ENCODE measurements around the gene SRRM1. TPM values are rescaled to one million over a fixed set of nuclear protein-coding genes. Genes with fewer than 3 reads are reported as not detected.

The SRRM1 gene
- total RNA-seq, 4 donors from 2014 or later = 106 to 164 (median 152) TPM

GRCh38 chr1:24654010-24654409, 10.9 kb downstream of the SRRM1 start:
- Histone ChIP-seq H3K4me1 (no peaks in the 10 kb centered on the region), H3K27ac (no peak overlapping the region), H3K36me3 (peaks cover 17 to 100% (median 62%) of the 10 kb centered on the region in 3 donors), H3K4me3 (no peak overlapping the region), H3K9me3 (no peaks in the 10 kb centered on the region), H3K27me3 (no peaks in the 10 kb centered on the region)
- DNase-seq (ENCODE audit: low spot score in 2 of 2) = no peak
- WGBS, 2 donors = 93 to 97% methylated on average over 3 of the region's 3 CpGs
- TF ChIP-seq POLR2A (IDR thresholded peaks at IDR 0.05) = no peak
- TF ChIP-seq CTCF (IDR thresholded peaks at IDR 0.05) = no peak

- DNase-seq (ENCODE audit: low spot score in 2 of 2) = no peak
- TF ChIP-seq EP300 (IDR thresholded peaks at IDR 0.05) (no peak), POLR2A (IDR thresholded peaks at IDR 0.05) (no peak), CTCF (IDR thresholded peaks at IDR 0.05) (no peak)
- peaks cover 14 to 96% (median 49%) of the 10 kb centered on the region in 3 donors for H3K36me3 ChIP-seq
- no peak overlapping the region for H3K27ac ChIP-seq
- peaks cover 0 to 2% (median 0%) of the 10 kb centered on the region in 4 donors for H3K4me1 ChIP-seq
- H3K27me3 ChIP-seq = no peaks in the 10 kb centered on the region
- no peaks in the 10 kb centered on the region for H3K9me3 ChIP-seq
- WGBS, 2 donors = 93 to 97% methylated on average over 1 of the region's 1 CpG
- H3K4me3 ChIP-seq = no peak overlapping the region
Observed at GRCh38 chr1:24656046-24656445, 12.9 kb downstream of the SRRM1 start.

GRCh38 chr1:24657781-24658180, 14.7 kb downstream of the SRRM1 start:
- Histone ChIP-seq H3K27me3 (no peaks in the 10 kb centered on the region), H3K27ac (no peak overlapping the region), H3K36me3 (peaks cover 9 to 96% (median 55%) of the 10 kb centered on the region in 3 donors), H3K4me3 (no peak overlapping the region), H3K4me1 (peaks cover 0 to 2% (median 0%) of the 10 kb centered on the region in 4 donors), H3K9me3 (no peaks in the 10 kb centered on the region)
- DNase-seq (ENCODE audit: low spot score in 2 of 2) = no peak
- TF ChIP-seq CTCF (IDR thresholded peaks at IDR 0.05) = no peak
- no peak for TF ChIP-seq EP300 (IDR thresholded peaks at IDR 0.05)
- TF ChIP-seq POLR2A (IDR thresholded peaks at IDR 0.05) = no peak
- 89 to 92% methylated on average over 3 of the region's 3 CpGs for WGBS, 2 donors

- Histone ChIP-seq H3K27ac (no peak overlapping the region), H3K27me3 (no peaks in the 10 kb centered on the region), H3K4me1 (peaks cover 0 to 2% (median 0%) of the 10 kb centered on the region in 4 donors), H3K4me3 (no peak overlapping the region), H3K9me3 (no peaks in the 10 kb centered on the region), H3K36me3 (peaks cover 7 to 96% (median 46%) of the 10 kb centered on the region in 3 donors)
- DNase-seq (ENCODE audit: low spot score in 2 of 2) = no peak
- no peak for TF ChIP-seq CTCF (IDR thresholded peaks at IDR 0.05)
- no peak for TF ChIP-seq EP300 (IDR thresholded peaks at IDR 0.05)
- no peak for TF ChIP-seq POLR2A (IDR thresholded peaks at IDR 0.05)
- 91 to 97% methylated on average over 2 of the region's 2 CpGs for WGBS, 2 donors
Observed at GRCh38 chr1:24659166-24659904, 16.2 kb downstream of the SRRM1 start.

GRCh38 chr1:24659993-24660665, 17.0 kb downstream of the SRRM1 start:
- no peaks in the 10 kb centered on the region for H3K27me3 ChIP-seq
- peaks cover 0 to 96% (median 41%) of the 10 kb centered on the region in 3 donors for H3K36me3 ChIP-seq
- 9 to 11% methylated on average over 1 of the region's 1 CpG for WGBS, 2 donors
- TF ChIP-seq POLR2A (IDR thresholded peaks at IDR 0.05) (no peak), EP300 (IDR thresholded peaks at IDR 0.05) (no peak), CTCF (IDR thresholded peaks at IDR 0.05) (no peak)
- H3K9me3 ChIP-seq = no peaks in the 10 kb centered on the region
- peaks cover 0 to 2% (median 0%) of the 10 kb centered on the region in 4 donors for H3K4me1 ChIP-seq
- H3K27ac ChIP-seq = no peak overlapping the region
- DNase-seq (ENCODE audit: low spot score in 2 of 2) = no peak
- H3K4me3 ChIP-seq = no peak overlapping the region
